HG03095 (cell line): ENCODE data around the gene IGFN1.
"Not testable (repeated sequence)": the region's sequence is repeated elsewhere in the genome, so short reads cannot be mapped to it uniquely, and the experiment has no call there.

Experiments used
- ATAC-seq: cut with Tn5 transposase; IDR thresholded peaks from one replicate; pipeline ENCODE4 v1.9.1; 2021; ENCODE audit warnings: moderate library complexity; ENCODE audit not compliant: unreplicated experiment

Gene IGFN1

GRCh38 chr1:201163036-201163435 lies 27.6 kb upstream of the IGFN1 start:
- ATAC-seq, result not testable (repeated sequence)

- ATAC-seq, result no peak
Observed at GRCh38 chr1:201163707-201164106, 26.9 kb upstream of the IGFN1 start.

- ATAC-seq, result no peak
Observed at GRCh38 chr1:201164645-201165044, 26.0 kb upstream of the IGFN1 start.

- ATAC-seq, result no peak
Observed at GRCh38 chr1:201167041-201167991, 23.3 kb upstream of the IGFN1 start.

- ATAC-seq, result no peak
Observed at GRCh38 chr1:201169203-201169602, 21.4 kb upstream of the IGFN1 start.

GRCh38 chr1:201169971-201170532 lies 20.6 kb upstream of the IGFN1 start:
- no peak for ATAC-seq

- peak; percentile 97 for ATAC-seq
Observed at GRCh38 chr1:201170533-201171062, 20.0 kb upstream of the IGFN1 start.

GRCh38 chr1:201171063-201172036 lies 19.3 kb upstream of the IGFN1 start:
- peak; percentile 33 for ATAC-seq

GRCh38 chr1:201172326-201172725 lies 18.3 kb upstream of the IGFN1 start:
- ATAC-seq, result no peak

GRCh38 chr1:201172999-201173610 lies 17.5 kb upstream of the IGFN1 start:
- ATAC-seq, result no peak

- no peak for ATAC-seq
Observed at GRCh38 chr1:201173736-201174135, 16.9 kb upstream of the IGFN1 start.

GRCh38 chr1:201175820-201176500 lies 14.7 kb upstream of the IGFN1 start:
- no peak for ATAC-seq

GRCh38 chr1:201176940-201177339 lies 13.7 kb upstream of the IGFN1 start:
- ATAC-seq, result no peak

GRCh38 chr1:201178718-201179117 lies 11.9 kb upstream of the IGFN1 start:
- ATAC-seq, result no peak

GRCh38 chr1:201180141-201180540 lies 10.5 kb upstream of the IGFN1 start:
- no peak for ATAC-seq

GRCh38 chr1:201180901-201181300 lies 9.7 kb upstream of the IGFN1 start:
- no peak for ATAC-seq

GRCh38 chr1:201181323-201181722 lies 9.3 kb upstream of the IGFN1 start:
- no peak for ATAC-seq

GRCh38 chr1:201181726-201182125 lies 8.9 kb upstream of the IGFN1 start:
- no peak for ATAC-seq

- no peak for ATAC-seq
Observed at GRCh38 chr1:201183209-201183608, 7.4 kb upstream of the IGFN1 start.

- no peak for ATAC-seq
Observed at GRCh38 chr1:201183753-201184152, 6.9 kb upstream of the IGFN1 start.
